K562 (cell line): ENCODE results near the gene SIRT3. TPM values are rescaled to one million over a fixed set of nuclear protein-coding genes. Genes with fewer than 3 reads are reported as not detected.

Experiments
- ATAC-seq: fragments of 200-7000 bp; cut with Tn5 transposase; 3 replicates; pipeline ENCODE4 v1.9.1; 2020; ENCODE audit warnings: moderate library complexity
- BruUV-seq: library from RNA; stranded (reverse); fragments of 400-500 nt; replicated peaks from 2 replicates; lab custom pipeline; 2021; lab: Mats Ljungman, UMichigan
- CTCF ChIA-PET: fragments of 300-600 bp; formaldehyde crosslinking; extraction: SDS; loops from one replicate; lab custom pipeline; 2021; ENCODE audit warnings: low intra/inter-chr PET ratio; lab: Yijun Ruan, JAX
- POLR2A ChIA-PET: fragments of 300-600, 350-650 bp; sonication (Branson Sonifier 250); formaldehyde crosslinking; extraction: SDS; loops from one replicate; lab custom pipeline; 2021; ENCODE audit warnings: antibody characterized with exemption, inconsistent platforms; lab: Yijun Ruan, JAX
- DNase-seq, 4 experiments: peaks; one replicate each; pipeline versions ENCODE4 v3.0.0 to v3.0.0-alpha.2; 2011 to 2018; ENCODE audit warnings: low spot score in 3 of 4, mixed read lengths in 3 of 4; ENCODE audit errors: extremely low read depth in 1 of 4
- FAIRE-seq: peaks from 2 replicates; lab custom pipeline; 2011; peaks lifted over from hg19 to GRCh38; lab: Jason Lieb, UNC
- H2AFZ ChIP-seq: 2 replicates; pipeline ENCODE4 v1.6.0; 2011; ENCODE audit warnings: low read depth, low read length, control low read depth, inconsistent platforms
- H3K27ac ChIP-seq: fragments of 200-600 bp; 3 replicates; pipeline ENCODE4 v1.8.0; 2011; ENCODE audit warnings: low read depth, mild to moderate bottlenecking, control low read depth, inconsistent platforms, low read length, moderate library complexity, mixed read lengths; ENCODE audit errors: extremely low read depth
- H3K27me3 ChIP-seq, 2 experiments: fragments of 300-600 bp in 1 of 2; 2 replicates in 1 of 2; 3 replicates in 1 of 2; pipeline versions ENCODE4 v1.6.0 to v1.8.0; 2011; ENCODE audit warnings: inconsistent platforms in 2 of 2, low read length in 2 of 2, mild to moderate bottlenecking in 1 of 2, mixed read lengths in 1 of 2, moderate library complexity in 1 of 2; ENCODE audit not compliant: control insufficient read depth in 2 of 2, insufficient read depth in 2 of 2
- H3K36me3 ChIP-seq: fragments of 300-600 bp; 3 replicates; pipeline ENCODE4 v1.8.0; 2011; ENCODE audit warnings: mild to moderate bottlenecking, low read length, inconsistent platforms; ENCODE audit not compliant: control insufficient read depth, insufficient read depth
- H3K4me1 ChIP-seq, 2 experiments: fragments of 200-600 bp in 1 of 2; replicated peaks in 1 of 2; 2 replicates in 1 of 2; 3 replicates in 1 of 2; pipeline versions ENCODE4 v1.5.1 to v1.8.0; 2011; ENCODE audit warnings: inconsistent platforms in 2 of 2, low read length in 2 of 2, mild to moderate bottlenecking in 1 of 2, mixed read lengths in 1 of 2, moderate library complexity in 1 of 2; ENCODE audit not compliant: control insufficient read depth in 2 of 2, insufficient read depth in 2 of 2
- H3K4me2 ChIP-seq: 2 replicates; pipeline ENCODE4 v1.6.1; 2011; ENCODE audit warnings: low read length, control low read depth, inconsistent platforms, mixed read lengths; ENCODE audit not compliant: insufficient read depth
- H3K4me3 ChIP-seq: fragments of 200-600 bp; sonication (generic), shearing (Covaris generic); 2 replicates; pipeline ENCODE4 v1.5.1; 2016; ENCODE audit warnings: control low read depth, inconsistent platforms
- H3K79me2 ChIP-seq: fragments of 200-600 bp; 3 replicates; pipeline ENCODE4 v1.8.0; 2011; ENCODE audit warnings: low read length, inconsistent platforms; ENCODE audit not compliant: control insufficient read depth, insufficient read depth
- H3K9ac ChIP-seq, 2 experiments: 2 replicates each; pipeline versions ENCODE4 v1.6.0 to v1.6.1; 2011; ENCODE audit warnings: low read depth in 2 of 2, low read length in 2 of 2, control low read depth in 1 of 2, inconsistent platforms in 1 of 2, mild to moderate bottlenecking in 1 of 2, mixed read lengths in 1 of 2; ENCODE audit not compliant: insufficient read depth in 1 of 2
- H3K9me1 ChIP-seq: one replicate; pipeline ENCODE4 v1.6.0; 2011; ENCODE audit warnings: inconsistent platforms, mild to moderate bottlenecking, low read length, moderate library complexity; ENCODE audit not compliant: control insufficient read depth, insufficient read depth
- H3K9me3 ChIP-seq: replicated peaks from 2 replicates; pipeline ENCODE4 v1.5.1; 2011; ENCODE audit warnings: low read depth, low read length, inconsistent platforms; ENCODE audit not compliant: control insufficient read depth, insufficient read depth
- H4K20me1 ChIP-seq: replicated peaks from 2 replicates; pipeline ENCODE4 v1.6.1; 2011; ENCODE audit warnings: low read length, inconsistent platforms, mixed read lengths; ENCODE audit not compliant: control insufficient read depth, insufficient read depth
- CBFA2T3 ChIP-seq: fragments of 450-650 bp; IDR thresholded peaks from 2 replicates; pipeline ENCODE4 v1.6.1; 2017
- CHCHD3 ChIP-seq: fragments of 250-450 bp; sonication (Bioruptor Pico); IDR thresholded peaks from 2 replicates; pipeline ENCODE4 v2.1.2; 2022; ENCODE audit warnings: mild to moderate bottlenecking
- FIP1L1 ChIP-seq: fragments of 200-400 bp; formaldehyde crosslinking; IDR thresholded peaks from 2 replicates; pipeline ENCODE4 v1.6.1; 2018; ENCODE audit warnings: mild to moderate bottlenecking, low read depth, low read length; ENCODE audit not compliant: poor library complexity, severe bottlenecking
- GATAD2B ChIP-seq: fragments of 450-650 bp; IDR thresholded peaks from 2 replicates; pipeline ENCODE4 v1.6.1; 2017; ENCODE audit warnings: mild to moderate bottlenecking, borderline replicate concordance
- MCM5 ChIP-seq: fragments of 450-650 bp; IDR thresholded peaks from 2 replicates; pipeline ENCODE4 v1.6.1; 2016; ENCODE audit warnings: low read depth
- MED1 ChIP-seq: sonication (generic); formaldehyde crosslinking; IDR thresholded peaks from 2 replicates; pipeline ENCODE4 v1.8.1; 2023; ENCODE audit warnings: missing genetic modification reagents, borderline replicate concordance
- NCOR1 ChIP-seq: fragments of 450-650 bp; IDR thresholded peaks from 2 replicates; pipeline ENCODE4 v1.6.1; 2016; ENCODE audit warnings: mild to moderate bottlenecking, moderate library complexity
- NKRF ChIP-seq: fragments of 450-650 bp; IDR thresholded peaks from 2 replicates; pipeline ENCODE4 v1.6.1; 2016; ENCODE audit warnings: borderline replicate concordance
- NR2C1 ChIP-seq, 2 experiments: fragments of 450-650 bp; IDR thresholded peaks; 2 replicates each; pipeline ENCODE4 v1.6.1; 2017; ENCODE audit warnings: mild to moderate bottlenecking in 2 of 2, antibody characterized with exemption in 1 of 2, inconsistent platforms in 1 of 2, missing compliant biosample characterization in 1 of 2, missing genetic modification characterization in 1 of 2
- POLR2A ChIP-seq: fragments of 450-650 bp; conservative IDR thresholded peaks from 2 replicates; pipeline ENCODE4 v1.6.1; 2016
- POLR2AphosphoS2 ChIP-seq: IDR thresholded peaks from 2 replicates; pipeline ENCODE4 v1.6.1; 2012; ENCODE audit warnings: low read length, improper control_type of control experiment
- RBM14 ChIP-seq: fragments of 200-400 bp; formaldehyde crosslinking; IDR thresholded peaks from 2 replicates; pipeline ENCODE4 v1.6.1; 2018; ENCODE audit warnings: low read depth, mild to moderate bottlenecking, low read length, moderate library complexity, borderline replicate concordance; ENCODE audit not compliant: insufficient read depth
- RUNX1 ChIP-seq: sonication (generic); IDR thresholded peaks from 2 replicates; pipeline ENCODE4 v1.6.1; 2016; ENCODE audit warnings: antibody characterized with exemption, low read depth
- SIX5 ChIP-seq, 2 experiments: IDR thresholded peaks; 2 replicates each; pipeline ENCODE4 v1.6.1; 2011; ENCODE audit warnings: low read length in 2 of 2, borderline replicate concordance in 1 of 2, low read depth in 1 of 2, mild to moderate bottlenecking in 1 of 2, moderate library complexity in 1 of 2; ENCODE audit not compliant: insufficient read depth in 1 of 2
- SP1 ChIP-seq: sonication (generic); formaldehyde crosslinking; IDR thresholded peaks from 2 replicates; pipeline ENCODE4 v1.8.1; 2022; ENCODE audit warnings: mild to moderate bottlenecking, missing genetic modification reagents
- SPI1 ChIP-seq: IDR thresholded peaks from 2 replicates; pipeline ENCODE4 v1.6.1; 2011; ENCODE audit warnings: low read depth, low read length, control low read depth, borderline replicate concordance
- SRSF7 ChIP-seq: fragments of 200-400 bp; formaldehyde crosslinking; optimal IDR thresholded peaks from 2 replicates; pipeline ENCODE3; 2017; ENCODE audit warnings: mild to moderate bottlenecking, low read depth, low read length
- SUPT5H ChIP-seq: fragments of 450-650 bp; IDR thresholded peaks from 2 replicates; pipeline ENCODE4 v1.6.1; 2016
- WHSC1 ChIP-seq: IDR thresholded peaks from one replicate; pipeline ENCODE4 v1.6.1; 2012; ENCODE audit warnings: low read length, control low read depth, inconsistent platforms
- WGBS: fragments of 100-300 bp; shearing (Covaris generic); methylation state at CpG from one replicate; pipeline ENCODE4 v1.1.6; 2016; ENCODE audit warnings: low coverage, mixed read lengths; ENCODE audit not compliant: insufficient coverage; ENCODE audit errors: missing lambda C conversion rate; 5-methylcytosine and 5-hydroxymethylcytosine counted together
- in situ Hi-C: fragments of 300-500 bp; cut with MboI; formaldehyde crosslinking; loops from 4 replicates; pipeline ENCODE4 v1.15.0; 2018; ENCODE audit warnings: inconsistent platforms, mixed read lengths
- intact Hi-C: fragments of 100-400 bp; cut with micrococcal nuclease; formaldehyde crosslinking; loops from 2 replicates; pipeline ENCODE4 v1.14.2; 2022
- polyA plus RNA-seq, 8 experiments: library from polyadenylated mRNA; depleted of rRNA in 4 of 8; stranded (reverse) in 5 of 8; unstranded in 3 of 8; fragments of >200 nt; fragmentation: Nextera tagmentation in 2 of 8; fragmentation: Illumina TruSeq in 1 of 8; extraction: Ambion mirVana in 2 of 8; extraction: Trizol in 1 of 8; gene quantifications; 2 replicates each; pipeline versions ENCODE4 v1.2.1 to v1.2.3, GENCODE V29; 2011 to 2014; ENCODE audit warnings: inconsistent platforms in 1 of 8, missing spikeins in 1 of 8
- total RNA-seq, 7 experiments: library from RNA; depleted of rRNA in 6 of 7; stranded (reverse); fragments of >200 nt in 6 of 7; fragmentation: Illumina TruSeq in 2 of 7; extraction: Trizol in 2 of 7; gene quantifications; 2 replicates each; pipeline versions ENCODE4 v1.2.1 to v1.2.3, GENCODE V29; 2011 to 2021; ENCODE audit warnings: low replicate concordance in 1 of 7
- TF ChIP-seq, protein P1 (sequence below): conservative IDR thresholded peaks from 2 replicates; pipeline ENCODE4 v1.6.1; 2011; ENCODE audit warnings: low read depth, mild to moderate bottlenecking, low read length; ENCODE audit not compliant: control insufficient read depth

SIRT3 gene
- total and polyA plus RNA-seq, 9 of the 15 experiments (the other 6 are each of a cell fraction or from before 2014, with no cell fraction given) = 1.9 to 27.5 (median 14.5) TPM

GRCh38 chr11:215581-216037 is 20.5 kb downstream of the SIRT3 start:
- H2AFZ ChIP-seq = no peak overlapping the region
- H3K27ac ChIP-seq = peak overlapping the region; percentile 26; the same call in 1 of the 3 replicates
- peaks cover 19 to 24% of the 10 kb centered on the region in 2 experiments; a peak in 4 of 5 replicates for H3K4me1 ChIP-seq
- peaks cover 7% of the 10 kb centered on the region for H3K79me2 ChIP-seq
- BruUV-seq = no TSS peak
- ChIA-PET CTCF (no interaction called here), POLR2A (interaction anchor here (0.8 to 5.5 kb wide), 7 partner anchors 8 to 172 kb away, joined by 3 to 63 read pairs (median 5); partner anchors contain the start of genes BET1L, PSMD13 and RIC8A)
- WGBS = 86% methylated on average over 2 of the region's 4 CpGs
- H3K9me3 ChIP-seq = peaks cover 15% of the 10 kb centered on the region
- peaks cover 5% of the 10 kb centered on the region; the same call in 1 of the 2 replicates for H4K20me1 ChIP-seq
- peak; percentile 45 for ATAC-seq
- H3K27me3 ChIP-seq = no peaks in the 10 kb centered on the region
- no peak for FAIRE-seq
- H3K36me3 ChIP-seq = peaks cover 72% of the 10 kb centered on the region
- H3K4me3 ChIP-seq = no peak overlapping the region
- intact Hi-C loops (no loop called here), in situ Hi-C loops (loop anchor here (10.0 kb wide), 1 partner anchor 149 kb away; the partner anchor contains the start of gene B4GALNT4)
- peak in 1 of 4 experiments; percentile 37 for DNase-seq
- peaks cover 5% of the 10 kb centered on the region for H3K9me1 ChIP-seq
- no peak overlapping the region for H3K4me2 ChIP-seq
- peak overlapping the region in 1 of 2 experiments; percentile 28; a peak in 2 of 4 replicates for H3K9ac ChIP-seq
- no peak for TF ChIP-seq FIP1L1
- no peak for TF ChIP-seq MED1 (CRISPR knock-in tag)
- TF ChIP-seq RBM14 = no peak
- no peak for TF ChIP-seq SP1 (CRISPR knock-in tag)
- TF ChIP-seq SIX5 (IDR thresholded peaks at IDR 0.05; ENCODE audit: borderline replicate concordance in 1 of 2, insufficient read depth in 1 of 2, low read depth in 1 of 2, low read length in 2 of 2) = no peak
- peak; percentile 63; the same call in 1 of the 2 replicates for TF ChIP-seq POLR2A
- TF ChIP-seq RUNX1 = no peak
- no peak for TF ChIP-seq NKRF
- peak; percentile 27; the same call in 1 of the 2 replicates for TF ChIP-seq SPI1
- TF ChIP-seq, protein P1, sequence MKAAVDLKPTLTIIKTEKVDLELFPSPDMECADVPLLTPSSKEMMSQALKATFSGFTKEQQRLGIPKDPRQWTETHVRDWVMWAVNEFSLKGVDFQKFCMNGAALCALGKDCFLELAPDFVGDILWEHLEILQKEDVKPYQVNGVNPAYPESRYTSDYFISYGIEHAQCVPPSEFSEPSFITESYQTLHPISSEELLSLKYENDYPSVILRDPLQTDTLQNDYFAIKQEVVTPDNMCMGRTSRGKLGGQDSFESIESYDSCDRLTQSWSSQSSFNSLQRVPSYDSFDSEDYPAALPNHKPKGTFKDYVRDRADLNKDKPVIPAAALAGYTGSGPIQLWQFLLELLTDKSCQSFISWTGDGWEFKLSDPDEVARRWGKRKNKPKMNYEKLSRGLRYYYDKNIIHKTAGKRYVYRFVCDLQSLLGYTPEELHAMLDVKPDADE = no peak
- peak; percentile 71 for TF ChIP-seq POLR2AphosphoS2
- no peak for TF ChIP-seq MCM5
- TF ChIP-seq WHSC1 = no peak
- TF ChIP-seq CBFA2T3 = 0 out of 2 replicates have a peak, but pooled peaks have one; percentile 21
- TF ChIP-seq GATAD2B = no peak
- no peak for TF ChIP-seq NCOR1
- TF ChIP-seq SUPT5H = peak; percentile 67
- no peak for TF ChIP-seq CHCHD3 (CRISPR knock-in tag)
- TF ChIP-seq SRSF7 = no peak
- no peak for TF ChIP-seq NR2C1 (IDR thresholded peaks at IDR 0.05)
- no peak for TF ChIP-seq NR2C1 (tag; IDR thresholded peaks at IDR 0.05)
